HG03097 (cell line): Measurements from ENCODE around the gene CRTAC1.
"Not testable (repeated sequence)": the region's sequence is repeated elsewhere in the genome, so short reads cannot be mapped to it uniquely, and the experiment has no call there.

Experiments
- ATAC-seq: cut with Tn5 transposase; IDR thresholded peaks from one replicate; pipeline ENCODE4 v1.9.1; 2021; ENCODE audit not compliant: unreplicated experiment, low FRiP score

CRTAC1 gene

DNA sequence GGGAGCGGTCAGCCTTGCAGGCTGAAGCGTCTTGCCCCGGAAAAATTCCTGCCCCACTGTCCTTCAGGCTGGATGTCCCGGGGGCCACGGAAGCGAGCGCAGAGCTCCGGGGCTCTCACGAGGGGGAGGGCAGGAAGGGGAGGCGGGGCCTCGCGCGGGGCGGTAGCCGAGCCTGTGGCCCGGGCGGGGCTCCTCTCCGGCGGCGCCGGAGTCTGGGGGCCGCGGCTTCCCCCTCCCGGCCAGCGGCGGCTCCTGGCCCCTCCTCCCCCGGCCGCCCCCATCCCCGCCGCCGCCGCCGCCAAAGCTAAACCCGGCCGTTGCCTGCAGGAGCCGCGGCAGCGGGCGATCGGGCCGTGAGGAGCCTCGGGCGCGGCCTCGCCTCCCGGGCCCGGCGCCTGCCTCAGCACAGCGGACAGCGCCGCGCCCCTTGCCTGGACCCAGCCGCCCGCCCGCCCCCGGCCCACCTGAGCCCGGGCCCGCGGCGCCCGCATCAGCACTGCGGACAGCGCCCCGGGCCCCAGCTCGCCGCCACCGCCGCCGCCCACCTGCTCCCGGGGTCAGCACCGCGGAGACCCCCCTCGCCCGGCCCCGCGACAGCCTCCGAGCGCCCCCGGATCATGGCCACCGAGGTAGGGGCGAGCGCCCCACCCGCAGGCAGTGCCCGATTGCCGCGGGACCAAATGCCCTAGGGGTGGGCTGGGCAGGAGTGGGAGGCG is 180.6 kb downstream of the CRTAC1 start, which contains the start of gene GOLGA7B:
GOLGA7B (plus strand) TSS at position 157 of the 716 bp plus-strand sequence; CDS start at position 618, 461 bp downstream.
- no peak for ATAC-seq

DNA sequence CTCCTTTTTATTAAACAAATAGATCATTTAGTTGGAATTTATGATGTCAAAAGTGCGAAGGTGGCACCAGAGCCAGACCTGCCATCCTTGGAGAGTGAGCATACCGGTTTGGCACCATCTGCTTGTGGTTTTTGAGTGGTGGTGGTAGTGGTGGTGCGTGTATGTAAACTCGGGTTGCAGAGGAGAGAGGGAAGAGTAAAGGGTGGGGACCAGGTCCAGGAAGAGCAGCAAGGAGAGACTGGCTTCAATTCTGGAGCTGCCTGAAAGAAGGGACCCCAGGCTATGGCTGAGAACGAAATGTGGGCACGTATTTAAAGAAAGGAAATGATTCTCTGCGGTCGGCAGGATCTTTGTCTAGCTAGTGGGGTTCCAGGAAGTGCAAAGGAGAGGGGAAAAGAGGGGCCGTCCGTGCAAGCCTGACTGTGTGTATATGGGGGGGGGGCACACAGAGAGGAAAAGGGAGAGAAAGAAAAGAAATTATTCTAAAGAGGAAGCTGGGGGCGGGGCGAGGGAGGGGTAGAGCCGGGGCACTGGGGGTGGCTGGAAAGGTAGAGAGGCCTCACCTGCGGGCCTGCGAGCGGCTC is 181.2 kb downstream of the CRTAC1 start:
- no peak for ATAC-seq

DNA sequence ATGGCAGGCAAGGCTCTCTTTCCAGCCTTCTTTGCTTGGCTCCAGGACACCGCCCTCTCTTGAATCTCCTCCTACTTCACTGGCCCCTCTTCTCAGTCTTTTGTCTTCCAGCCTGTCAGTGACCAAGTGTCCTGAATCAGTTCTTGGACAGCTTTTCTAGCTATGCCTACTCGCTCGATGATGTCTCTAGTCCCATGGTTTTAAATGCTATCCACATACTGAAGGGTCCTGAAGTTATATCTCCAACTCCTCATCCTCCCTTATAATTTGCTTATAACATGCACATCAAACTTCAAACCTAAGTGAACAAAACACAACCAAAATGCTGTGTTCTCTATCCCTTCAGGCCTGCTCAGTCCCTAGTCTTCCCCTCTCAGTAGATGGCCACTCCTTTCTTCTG is 185.7 kb downstream of the CRTAC1 start:
- ATAC-seq, result no peak

DNA sequence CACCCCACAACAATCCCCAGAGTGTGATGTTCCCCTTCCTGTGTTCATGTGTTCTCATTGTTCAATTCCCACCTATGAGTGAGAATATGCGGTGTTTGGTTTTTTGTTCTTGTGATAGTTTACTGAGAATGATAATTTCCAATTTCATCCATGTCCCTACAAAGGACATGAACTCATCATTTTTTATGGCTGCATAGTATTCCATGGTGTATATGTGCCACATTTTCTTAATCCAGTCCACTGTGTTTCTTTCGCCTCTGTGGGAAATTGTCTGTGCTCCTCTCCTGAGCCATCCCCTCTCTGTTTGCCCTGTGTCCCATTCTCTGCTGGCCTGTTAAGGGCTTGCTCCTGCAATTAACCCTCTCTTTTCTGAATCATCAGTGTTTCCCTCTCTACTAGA is 186.4 kb downstream of the CRTAC1 start:
- not testable (repeated sequence) for ATAC-seq

DNA sequence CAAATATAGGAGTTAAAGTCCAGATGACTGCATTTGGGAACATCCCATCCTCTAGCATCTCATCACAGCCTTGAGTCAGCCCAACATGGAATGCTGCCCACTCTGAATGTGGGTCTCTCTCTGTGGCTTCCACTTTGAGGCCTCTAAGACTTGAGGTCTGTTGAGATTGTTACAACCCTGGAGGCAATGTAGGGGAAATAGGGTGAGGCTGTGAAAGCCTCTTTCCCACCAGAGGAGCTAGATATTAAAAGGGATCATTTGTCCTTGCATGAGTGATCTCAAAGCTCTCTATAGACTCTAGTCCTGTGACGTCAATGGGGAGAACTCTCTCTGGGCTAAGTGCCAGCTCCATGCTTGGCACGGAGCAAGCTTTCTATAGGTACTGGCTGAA is 187.1 kb downstream of the CRTAC1 start:
- ATAC-seq, result no peak

- no peak for ATAC-seq
These were observed 187.7 kb downstream of the CRTAC1 start for GRCh38 chr10:97842656-97843280.

GRCh38 chr10:97842114-97842513 is 188.3 kb downstream of the CRTAC1 start:
- ATAC-seq, result not testable (repeated sequence)

DNA sequence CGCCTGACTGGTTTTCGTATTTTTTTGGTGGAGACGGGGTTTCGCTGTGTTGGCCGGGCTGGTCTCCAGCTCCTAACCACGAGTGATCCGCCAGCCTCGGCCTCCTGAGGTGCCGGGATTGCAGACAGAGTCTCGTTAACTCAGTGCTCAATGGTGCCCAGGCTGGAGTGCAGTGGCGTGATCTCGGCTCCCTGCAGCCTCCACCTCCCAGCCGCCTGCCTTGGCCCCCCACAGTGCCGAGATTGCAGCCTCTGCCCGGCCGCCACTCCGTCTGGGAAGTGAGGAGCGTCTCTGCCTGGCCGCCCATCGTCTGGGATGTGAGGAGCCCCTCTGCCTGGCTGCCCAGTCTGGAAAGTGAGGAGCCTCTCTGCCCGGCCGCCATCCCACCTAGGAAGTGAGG is 189.3 kb downstream of the CRTAC1 start:
- not testable (repeated sequence) for ATAC-seq

DNA sequence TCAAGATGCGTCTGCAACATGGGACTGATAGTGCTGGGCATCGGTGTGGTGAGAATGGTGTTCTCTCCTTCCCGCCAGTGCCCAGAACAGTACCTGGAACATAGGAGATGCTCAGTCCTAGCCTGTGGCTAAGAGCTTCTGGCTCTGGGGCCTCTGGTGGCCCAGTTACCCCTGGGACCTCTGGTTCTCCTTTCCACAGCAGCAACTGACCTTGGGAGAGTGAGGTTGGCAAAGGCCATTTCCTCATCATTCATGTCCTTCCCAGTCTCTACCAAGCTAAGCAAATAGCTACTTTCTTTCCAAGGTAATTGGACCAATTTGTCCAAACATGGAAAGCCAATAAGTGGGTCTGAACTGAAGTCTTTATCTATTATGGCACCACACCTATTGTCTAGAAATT is 192.3 kb downstream of the CRTAC1 start:
- ATAC-seq, result no peak

DNA sequence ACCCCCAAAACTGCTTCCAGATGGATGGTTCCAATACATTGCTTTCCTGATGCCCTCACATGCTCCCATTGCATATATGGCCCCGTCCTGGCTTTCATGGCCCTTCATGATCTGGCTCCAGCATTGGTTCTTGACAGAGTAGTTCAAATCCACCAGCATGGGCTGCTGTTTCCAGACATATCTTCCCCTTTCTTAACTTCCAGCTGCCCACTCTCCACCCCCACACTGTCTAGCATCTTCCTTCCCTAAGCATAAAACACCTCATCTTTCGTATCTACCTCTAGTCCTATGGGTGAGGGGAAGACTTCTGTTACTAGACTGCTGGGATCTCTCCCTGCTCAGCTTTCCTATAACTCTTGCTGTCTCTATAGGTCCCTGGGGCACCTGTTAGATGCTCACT is 194.0 kb downstream of the CRTAC1 start:
- ATAC-seq, result no peak

DNA sequence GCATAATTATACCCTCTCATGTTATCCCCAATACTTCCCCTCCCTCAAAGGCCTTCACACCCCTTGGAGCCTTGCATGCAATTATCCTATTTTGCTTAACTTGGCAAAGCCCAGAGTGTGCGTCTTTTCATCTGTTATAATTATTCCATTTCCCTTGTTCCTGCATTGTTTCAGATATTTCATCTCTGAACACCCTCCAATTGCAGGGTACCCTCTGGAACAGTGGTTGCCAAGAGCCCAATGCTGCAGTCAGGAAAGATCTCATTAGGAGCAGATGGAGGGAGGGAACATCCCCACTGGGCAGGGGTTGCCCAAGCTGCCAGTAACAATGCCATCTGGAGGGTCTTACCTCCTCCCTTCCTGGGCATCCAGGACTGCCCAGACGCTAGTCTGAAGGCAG is 199.2 kb downstream of the CRTAC1 start:
- no peak for ATAC-seq

GRCh38 chr10:97830064-97830463 is 200.4 kb downstream of the CRTAC1 start:
- ATAC-seq, result no peak

DNA sequence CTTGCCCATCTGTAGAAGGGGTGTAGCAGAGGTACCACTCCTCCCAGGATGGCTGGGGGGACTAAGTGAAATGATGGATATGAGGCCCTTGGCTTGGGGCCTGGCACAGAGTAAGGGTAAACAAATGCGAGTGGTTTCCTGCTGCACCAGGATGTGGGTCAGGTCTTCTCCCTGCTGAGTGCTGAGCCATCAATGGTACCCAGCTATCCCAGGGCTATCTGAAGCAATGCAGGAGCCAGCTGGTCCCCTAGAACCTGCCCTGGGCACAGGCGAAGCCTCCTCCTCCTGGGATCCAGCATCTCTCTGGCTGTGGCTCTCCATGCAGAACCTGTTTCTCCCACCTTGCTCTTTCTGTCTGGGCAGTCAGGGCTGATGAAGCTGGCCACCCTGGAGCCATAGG is 201.7 kb downstream of the CRTAC1 start:
- no peak for ATAC-seq

GRCh38 chr10:97827702-97828291 is 202.6 kb downstream of the CRTAC1 start:
- ATAC-seq, result no peak

- no peak for ATAC-seq
These were observed 203.5 kb downstream of the CRTAC1 start for GRCh38 chr10:97826892-97827291.

DNA sequence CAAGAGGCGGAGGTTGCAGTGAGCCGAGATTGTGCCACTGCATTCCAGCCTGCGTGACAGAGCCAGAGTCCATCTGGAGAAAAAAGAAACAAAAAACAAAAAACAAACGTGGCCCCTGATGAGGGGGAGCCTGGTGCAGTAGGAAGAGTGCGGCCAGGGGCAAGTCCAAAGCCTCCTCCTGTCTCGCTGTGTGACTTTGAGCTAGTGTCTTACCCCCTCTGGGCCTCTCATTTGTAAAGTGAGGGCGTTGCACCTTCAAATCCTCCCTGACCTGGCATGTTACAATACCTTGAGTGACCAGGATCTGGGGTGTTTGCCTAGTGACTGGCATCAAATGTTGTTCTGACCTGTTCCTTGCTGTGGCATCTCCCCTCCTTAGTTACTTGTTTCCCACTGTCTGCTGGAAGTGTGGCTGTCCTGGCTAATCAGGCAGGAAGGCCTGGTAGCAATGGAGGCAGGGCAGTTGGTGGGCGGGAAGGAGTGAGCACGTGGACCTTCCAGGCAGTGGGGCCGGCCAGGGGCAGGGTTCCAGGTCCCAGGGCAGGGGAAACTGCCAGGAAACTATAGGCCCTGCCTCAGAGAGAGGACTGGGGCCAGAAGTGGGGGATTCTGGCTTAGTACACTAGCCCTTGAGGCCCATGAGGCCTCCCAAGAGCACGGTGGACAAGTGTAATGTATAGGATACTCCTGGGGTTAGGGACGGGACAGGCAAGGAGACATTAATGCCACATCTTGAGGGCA is 205.2 kb downstream of the CRTAC1 start:
- no peak for ATAC-seq

DNA sequence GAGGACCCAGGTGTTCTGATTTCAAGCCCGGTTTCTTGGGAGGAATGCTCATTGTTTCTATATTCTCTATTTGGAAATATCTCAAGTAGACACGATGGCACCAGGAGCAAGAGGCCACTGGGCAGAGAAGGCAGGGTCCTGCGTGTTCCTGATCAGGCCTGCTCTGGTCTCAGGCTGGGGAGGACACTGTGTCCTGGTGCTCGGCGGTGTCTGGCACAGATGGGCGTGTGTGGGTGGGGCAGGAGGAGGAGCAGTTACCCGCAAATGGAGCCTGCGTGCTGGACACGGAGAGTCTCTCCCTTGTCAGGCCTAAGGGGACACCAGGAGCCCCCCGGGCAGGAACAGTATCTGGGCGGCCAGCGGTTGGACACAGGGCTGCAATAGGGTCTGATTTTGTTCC is 206.7 kb downstream of the CRTAC1 start:
- ATAC-seq, result no peak

DNA sequence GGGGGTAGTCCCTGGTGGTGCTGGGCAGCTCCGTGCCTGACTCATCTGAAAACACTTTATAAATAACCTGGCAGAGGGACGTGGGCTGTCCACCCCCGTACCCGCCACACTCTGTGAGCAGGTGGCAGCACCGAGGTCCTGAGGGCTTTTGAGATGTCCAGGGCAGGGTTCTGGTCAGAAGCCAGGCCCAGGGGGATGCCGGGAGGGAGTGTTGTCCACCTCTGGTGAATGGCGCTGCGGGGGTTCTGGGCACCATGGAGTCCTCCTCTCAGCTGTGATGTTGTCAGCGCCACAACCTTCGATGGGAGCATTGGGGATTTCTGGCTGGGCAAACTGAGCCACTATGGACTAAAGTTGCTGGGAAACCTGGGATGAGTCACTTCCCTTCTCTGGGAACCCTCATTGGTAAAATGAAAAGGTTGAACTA is 208.1 kb downstream of the CRTAC1 start:
- no peak for ATAC-seq

GRCh38 chr10:97821308-97822038 is 208.9 kb downstream of the CRTAC1 start:
- no peak for ATAC-seq

DNA sequence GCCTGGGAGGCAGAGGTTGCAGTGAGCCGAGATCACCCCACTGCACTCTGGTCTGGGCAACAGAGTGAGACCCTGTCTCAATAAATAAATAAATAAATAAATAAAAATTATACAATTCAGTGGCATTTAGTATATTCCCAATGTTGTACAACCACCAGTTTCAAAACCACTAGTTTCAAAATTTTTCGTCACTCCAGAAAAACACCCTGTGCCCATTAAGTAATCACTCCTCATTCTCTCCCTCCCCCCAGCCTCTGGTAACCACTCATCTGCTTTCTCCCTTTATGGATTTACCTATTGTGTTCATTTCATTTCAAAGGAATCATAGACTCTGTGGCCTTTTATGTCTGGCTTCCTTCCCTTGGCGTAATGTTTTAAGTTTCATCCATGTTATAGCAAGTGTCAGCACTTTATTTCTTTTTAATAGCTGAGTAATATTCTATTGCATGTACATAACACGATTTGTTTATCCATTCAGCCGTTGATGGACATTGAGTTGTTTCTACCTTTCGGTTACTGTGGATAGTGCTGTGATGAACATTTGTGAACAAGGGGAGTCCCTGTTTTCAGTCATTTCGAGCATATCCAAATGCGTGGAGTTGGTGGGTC is 210.2 kb downstream of the CRTAC1 start:
- no peak for ATAC-seq
